ENCODE data around the gene CEP164. TPM values are rescaled to one million over a fixed set of nuclear protein-coding genes. Genes with fewer than 3 reads are reported as not detected.

CEP164 gene
- polyA plus RNA-seq, 1 of the 3 experiments (the other 2 are of a cell fraction) = 27.7 TPM

DNA sequence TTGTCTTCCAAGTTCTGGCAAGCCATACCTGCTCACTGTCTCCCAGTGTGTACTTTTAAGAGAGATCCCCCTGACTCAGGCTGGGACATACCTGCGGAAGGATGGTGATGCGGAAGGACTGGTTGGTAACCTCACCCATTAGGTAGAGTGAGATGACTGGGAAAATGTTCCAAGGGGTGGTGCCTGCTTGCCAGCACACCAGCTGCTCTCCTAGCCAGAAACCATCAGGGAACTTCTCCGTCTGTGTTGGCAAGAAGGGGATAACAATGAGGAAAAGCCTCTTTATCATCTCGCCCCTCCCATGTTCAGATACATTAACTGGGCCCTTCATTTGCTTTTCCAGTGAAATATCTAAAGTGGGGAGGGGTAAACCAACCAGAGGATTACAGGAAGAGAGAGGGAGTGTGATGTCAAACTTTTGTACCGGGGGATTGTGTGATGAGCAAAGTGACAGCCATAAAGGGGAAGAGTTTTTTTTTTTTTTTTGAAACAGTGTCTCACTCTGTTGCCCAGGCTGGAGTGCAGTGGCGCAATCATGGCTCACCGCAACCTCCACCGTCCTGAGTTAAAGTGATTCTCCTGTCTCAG, 36.8 kb upstream of the CEP164 start, which contains the start of gene BACE1-AS:
BACE1-AS (plus strand) TSS at position 538 of the 588 bp plus-strand sequence.
- Histone ChIP-seq H3K9ac (no peak within 1 kb of the TSS), H3K27ac (ENCODE audit: low read depth in 2 of 2, low read length in 1 of 2) (no peak within 1 kb of the TSS), H3K36me3 (replicated peaks in 1 of 2; ENCODE audit: control insufficient read depth in 1 of 2, insufficient read depth in 2 of 2, low read length in 1 of 2) (peaks cover 31 to 54% of the 10 kb centered on the region in 2 experiments), H3K27me3 (ENCODE audit: insufficient read depth) (no peaks in the 10 kb centered on the region), H3K79me2 (ENCODE audit: insufficient read depth) (no peaks in the 10 kb centered on the region), H3K9me3 (no peaks in the 10 kb centered on the region), H3K4me1 (ENCODE audit: control insufficient read depth in 1 of 2, insufficient read depth in 2 of 2, low read depth in 1 of 2, low read length in 1 of 2) (no peaks in the 10 kb centered on the region), H4K20me1 (ENCODE audit: insufficient read depth) (no peaks in the 10 kb centered on the region), H3F3A (replicated peaks; ENCODE audit: insufficient read depth) (peaks cover 7% of the 10 kb centered on the region), H2AFZ (ENCODE audit: low read depth) (no peak within 1 kb of the TSS), H3K4me2 (no peak within 1 kb of the TSS), H3K4me3 (ENCODE audit: low read depth in 2 of 2, low read length in 1 of 2) (no peak within 1 kb of the TSS), H3K9me2 (no peaks in the 10 kb centered on the region)
- CTCF ChIA-PET = interaction anchor here (1.1 kb wide), 1 partner anchor 59 kb away, joined by 3 read pairs; the partner anchor contains the start of genes PCSK7 and RNF214
- POLR2A ChIA-PET = no interaction called here
- TF ChIP-seq ELF1 (IDR thresholded peaks at IDR 0.05) (no peak), USF1 (IDR thresholded peaks at IDR 0.05; ENCODE audit: borderline replicate concordance, low read depth) (no peak), TEAD4 (IDR thresholded peaks at IDR 0.05; ENCODE audit: borderline replicate concordance, insufficient read depth) (no peak), EP300 (IDR thresholded peaks at IDR 0.05; ENCODE audit: borderline replicate concordance in 1 of 2, low read depth in 1 of 2, low read length in 1 of 2) (no peak), YY1 (IDR thresholded peaks at IDR 0.05; ENCODE audit: low read depth) (no peak), RXRA (IDR thresholded peaks at IDR 0.05; ENCODE audit: borderline replicate concordance, low read depth) (no peak), REST (IDR thresholded peaks at IDR 0.05; ENCODE audit: low read depth, low read length) (no peak), FOXM1 (IDR thresholded peaks at IDR 0.05; ENCODE audit: low read depth) (no peak), ZBTB33 (IDR thresholded peaks at IDR 0.05; ENCODE audit: borderline replicate concordance, low read depth) (no peak), NRF1 (IDR thresholded peaks at IDR 0.05; ENCODE audit: low read depth, low read length) (no peak), GATA2 (CRISPR knock-in tag; IDR thresholded peaks at IDR 0.05) (no peak), MAX (IDR thresholded peaks at IDR 0.05; ENCODE audit: low read depth) (no peak), RFX5 (IDR thresholded peaks at IDR 0.05; ENCODE audit: low read length) (no peak), FOSL2 (IDR thresholded peaks at IDR 0.05; ENCODE audit: borderline replicate concordance, low read depth) (no peak), PBX3 (IDR thresholded peaks at IDR 0.05) (no peak), JUND (IDR thresholded peaks at IDR 0.05) (no peak), FOXJ3 (CRISPR knock-in tag; IDR thresholded peaks at IDR 0.05) (no peak)
- TF ChIP-seq, protein P1, sequence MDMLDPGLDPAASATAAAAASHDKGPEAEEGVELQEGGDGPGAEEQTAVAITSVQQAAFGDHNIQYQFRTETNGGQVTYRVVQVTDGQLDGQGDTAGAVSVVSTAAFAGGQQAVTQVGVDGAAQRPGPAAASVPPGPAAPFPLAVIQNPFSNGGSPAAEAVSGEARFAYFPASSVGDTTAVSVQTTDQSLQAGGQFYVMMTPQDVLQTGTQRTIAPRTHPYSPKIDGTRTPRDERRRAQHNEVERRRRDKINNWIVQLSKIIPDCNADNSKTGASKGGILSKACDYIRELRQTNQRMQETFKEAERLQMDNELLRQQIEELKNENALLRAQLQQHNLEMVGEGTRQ (IDR thresholded peaks at IDR 0.05; ENCODE audit: borderline replicate concordance, low read depth, low read length) = no peak
- TF ChIP-seq, protein P2, sequence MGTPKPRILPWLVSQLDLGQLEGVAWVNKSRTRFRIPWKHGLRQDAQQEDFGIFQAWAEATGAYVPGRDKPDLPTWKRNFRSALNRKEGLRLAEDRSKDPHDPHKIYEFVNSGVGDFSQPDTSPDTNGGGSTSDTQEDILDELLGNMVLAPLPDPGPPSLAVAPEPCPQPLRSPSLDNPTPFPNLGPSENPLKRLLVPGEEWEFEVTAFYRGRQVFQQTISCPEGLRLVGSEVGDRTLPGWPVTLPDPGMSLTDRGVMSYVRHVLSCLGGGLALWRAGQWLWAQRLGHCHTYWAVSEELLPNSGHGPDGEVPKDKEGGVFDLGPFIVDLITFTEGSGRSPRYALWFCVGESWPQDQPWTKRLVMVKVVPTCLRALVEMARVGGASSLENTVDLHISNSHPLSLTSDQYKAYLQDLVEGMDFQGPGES (IDR thresholded peaks at IDR 0.05; ENCODE audit: low read depth, low read length) = no peak
- WGBS (ENCODE audit: low lambda C conversion rate) = 90% methylated on average over 7 of the region's 8 CpGs
- DNase-seq = no peak
